ENCODE results near the gene VSIG4.

Gene VSIG4

DNA sequence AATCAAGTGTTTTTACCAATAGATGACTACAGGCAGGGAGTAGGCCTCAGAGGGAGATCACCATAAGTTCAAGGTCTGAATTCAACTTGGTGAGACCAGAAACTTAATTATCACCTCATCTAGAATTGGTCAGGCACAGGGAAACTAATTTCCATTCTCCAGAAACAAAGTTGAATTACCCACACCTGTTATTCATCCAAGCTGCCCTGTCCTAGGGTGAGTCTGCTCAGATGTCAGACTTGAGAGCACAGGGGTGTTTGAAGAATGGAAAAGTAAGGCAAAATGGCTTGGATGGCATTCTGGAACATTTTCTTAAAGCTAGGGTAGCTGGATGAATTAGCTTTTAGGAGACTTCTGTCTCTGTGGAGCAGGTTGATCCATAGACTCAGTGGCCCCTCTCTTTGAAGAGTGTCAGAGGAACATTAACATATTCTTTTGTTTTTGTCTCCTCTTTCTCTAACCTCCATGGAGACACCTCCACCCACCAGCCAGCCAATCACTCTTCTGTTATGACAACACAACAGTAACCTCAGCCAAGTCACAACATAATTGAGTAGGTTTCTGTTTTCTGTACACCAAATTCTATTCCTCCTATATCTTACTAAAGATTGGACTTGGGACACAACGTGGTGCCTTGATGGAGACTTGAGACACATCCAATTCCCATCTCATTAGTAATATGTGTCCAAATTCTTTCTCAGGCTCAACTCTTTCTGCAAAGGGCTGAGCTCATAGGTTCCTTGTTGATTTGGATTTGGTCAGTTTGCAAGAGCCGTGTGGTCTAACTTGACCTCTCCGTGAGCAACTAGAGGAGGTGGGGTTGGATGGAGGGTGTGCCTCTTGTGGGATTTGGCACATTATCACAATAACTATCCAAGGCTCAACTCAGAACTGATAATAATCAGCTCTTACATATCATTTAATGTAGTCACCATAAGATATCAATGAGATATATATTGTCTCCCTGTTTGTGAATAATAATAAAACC lies 45.1 kb downstream of the VSIG4 start:
- POLR2A ChIA-PET: no interaction called here
- DNase-seq (ENCODE audit: extremely low spot score): no peak
- CTCF ChIA-PET: no interaction called here
- no peak for TF ChIP-seq CTBP1 (IDR thresholded peaks at IDR 0.05; ENCODE audit: borderline replicate concordance)
- TF ChIP-seq SUZ12 (IDR thresholded peaks at IDR 0.05): no peak
- TF ChIP-seq ZNF384 (IDR thresholded peaks at IDR 0.05): no peak
- no peak for TF ChIP-seq BHLHE40 (IDR thresholded peaks at IDR 0.05; ENCODE audit: borderline replicate concordance)
- no peak for TF ChIP-seq L3MBTL2 (conservative IDR thresholded peaks at IDR 0.05)
- no peak for TF ChIP-seq FOXM1 (IDR thresholded peaks at IDR 0.05; ENCODE audit: borderline replicate concordance)
- TF ChIP-seq FOXA1 (IDR thresholded peaks at IDR 0.05): no peak
- no peak for TF ChIP-seq HDGF (IDR thresholded peaks at IDR 0.05; ENCODE audit: borderline replicate concordance)
- no peak for TF ChIP-seq ELF4 (IDR thresholded peaks at IDR 0.05)
- TF ChIP-seq NFRKB (IDR thresholded peaks at IDR 0.05): no peak
- no peak for TF ChIP-seq ARNT (IDR thresholded peaks at IDR 0.05)
- TF ChIP-seq FOXK2 (IDR thresholded peaks at IDR 0.05): no peak
- no peak for TF ChIP-seq LEF1 (IDR thresholded peaks at IDR 0.05; ENCODE audit: borderline replicate concordance)
- TF ChIP-seq SP1 (IDR thresholded peaks at IDR 0.05): no peak
- TF ChIP-seq TARDBP (IDR thresholded peaks at IDR 0.05): no peak
- TF ChIP-seq PKNOX1 (IDR thresholded peaks at IDR 0.05): no peak

- no peak for TF ChIP-seq TARDBP (IDR thresholded peaks at IDR 0.05)
- no peak for TF ChIP-seq LEF1 (IDR thresholded peaks at IDR 0.05; ENCODE audit: borderline replicate concordance)
- no peak for TF ChIP-seq ZNF384 (IDR thresholded peaks at IDR 0.05)
- TF ChIP-seq HDGF (IDR thresholded peaks at IDR 0.05; ENCODE audit: borderline replicate concordance): no peak
- no peak for TF ChIP-seq L3MBTL2 (conservative IDR thresholded peaks at IDR 0.05)
- TF ChIP-seq FOXA1 (IDR thresholded peaks at IDR 0.05): no peak
- no peak for TF ChIP-seq PKNOX1 (IDR thresholded peaks at IDR 0.05)
- no peak for TF ChIP-seq ARNT (IDR thresholded peaks at IDR 0.05)
- no peak for TF ChIP-seq CTBP1 (IDR thresholded peaks at IDR 0.05; ENCODE audit: borderline replicate concordance)
- ChIA-PET CTCF (no interaction called here), POLR2A (no interaction called here)
- no peak for DNase-seq (ENCODE audit: extremely low spot score)
Measured at GRCh38 chrX:65993915-65994460, 45.9 kb downstream of the VSIG4 start.

- CTCF ChIA-PET: no interaction called here
- TF ChIP-seq ZNF384 (IDR thresholded peaks at IDR 0.05): no peak
- no peak for TF ChIP-seq SUZ12 (IDR thresholded peaks at IDR 0.05)
- TF ChIP-seq ELF4 (IDR thresholded peaks at IDR 0.05): no peak
- no peak for TF ChIP-seq SP1 (IDR thresholded peaks at IDR 0.05)
- no peak for TF ChIP-seq LEF1 (IDR thresholded peaks at IDR 0.05; ENCODE audit: borderline replicate concordance)
- TF ChIP-seq CTBP1 (IDR thresholded peaks at IDR 0.05; ENCODE audit: borderline replicate concordance): no peak
- TF ChIP-seq ARNT (IDR thresholded peaks at IDR 0.05): no peak
- TF ChIP-seq HDGF (IDR thresholded peaks at IDR 0.05; ENCODE audit: borderline replicate concordance): no peak
- no peak for TF ChIP-seq NFRKB (IDR thresholded peaks at IDR 0.05)
- TF ChIP-seq FOXK2 (IDR thresholded peaks at IDR 0.05): no peak
- TF ChIP-seq PKNOX1 (IDR thresholded peaks at IDR 0.05): no peak
- POLR2A ChIA-PET: no interaction called here
Measured at GRCh38 chrX:65993332-65993731, 46.5 kb downstream of the VSIG4 start.

DNA sequence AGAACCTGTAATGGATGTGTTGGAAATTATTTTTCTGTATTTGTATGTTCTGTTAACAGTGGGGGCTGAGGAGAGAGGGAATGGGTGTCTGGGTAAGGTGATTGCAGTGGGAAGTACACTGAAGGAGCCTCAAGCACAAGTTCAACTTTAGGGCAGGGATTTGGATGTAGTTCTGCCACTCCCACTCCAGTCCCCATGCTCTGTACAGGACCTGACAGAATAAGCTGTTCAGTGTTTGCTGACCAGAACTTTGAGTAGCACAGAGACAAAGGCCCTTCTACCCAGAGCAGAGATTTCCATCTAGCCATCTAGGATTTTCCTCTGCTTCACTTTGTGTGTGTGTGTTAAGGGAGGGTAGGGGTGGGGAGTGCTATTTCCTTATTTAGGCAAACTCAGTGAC lies 49.2 kb downstream of the VSIG4 start:
- no peak for TF ChIP-seq ZNF384 (IDR thresholded peaks at IDR 0.05)
- no peak for TF ChIP-seq PKNOX1 (IDR thresholded peaks at IDR 0.05)
- no peak for TF ChIP-seq NFRKB (IDR thresholded peaks at IDR 0.05)
- no peak for TF ChIP-seq BHLHE40 (IDR thresholded peaks at IDR 0.05; ENCODE audit: borderline replicate concordance)
- TF ChIP-seq HDGF (IDR thresholded peaks at IDR 0.05; ENCODE audit: borderline replicate concordance): no peak
- TF ChIP-seq SP1 (IDR thresholded peaks at IDR 0.05): no peak
- no peak for TF ChIP-seq ARNT (IDR thresholded peaks at IDR 0.05)
- TF ChIP-seq FOXK2 (IDR thresholded peaks at IDR 0.05): no peak
- TF ChIP-seq TARDBP (IDR thresholded peaks at IDR 0.05): no peak
- TF ChIP-seq CTBP1 (IDR thresholded peaks at IDR 0.05; ENCODE audit: borderline replicate concordance): no peak
- no peak for TF ChIP-seq LEF1 (IDR thresholded peaks at IDR 0.05; ENCODE audit: borderline replicate concordance)
- no peak for TF ChIP-seq SUZ12 (IDR thresholded peaks at IDR 0.05)
- TF ChIP-seq FOXA1 (IDR thresholded peaks at IDR 0.05): no peak
- TF ChIP-seq ELF4 (IDR thresholded peaks at IDR 0.05): no peak
- no peak for TF ChIP-seq L3MBTL2 (conservative IDR thresholded peaks at IDR 0.05)
- TF ChIP-seq FOXM1 (IDR thresholded peaks at IDR 0.05; ENCODE audit: borderline replicate concordance): no peak
- ChIA-PET CTCF (no interaction called here), POLR2A (no interaction called here)
- no peak for DNase-seq (ENCODE audit: extremely low spot score)

More at GRCh38 chrX:65993332-65993731, 46.5 kb downstream of the VSIG4 start:
- DNase-seq (ENCODE audit: extremely low spot score): no peak

- DNase-seq (ENCODE audit: extremely low spot score): no peak
- no peak for TF ChIP-seq FOXA1 (IDR thresholded peaks at IDR 0.05)
- TF ChIP-seq NFRKB (IDR thresholded peaks at IDR 0.05): no peak
- no peak for TF ChIP-seq SUZ12 (IDR thresholded peaks at IDR 0.05)
- TF ChIP-seq ELF4 (IDR thresholded peaks at IDR 0.05): no peak
- TF ChIP-seq ZNF384 (IDR thresholded peaks at IDR 0.05): no peak
- TF ChIP-seq CTBP1 (IDR thresholded peaks at IDR 0.05; ENCODE audit: borderline replicate concordance): no peak
- TF ChIP-seq HDGF (IDR thresholded peaks at IDR 0.05; ENCODE audit: borderline replicate concordance): no peak
- TF ChIP-seq SP1 (IDR thresholded peaks at IDR 0.05): no peak
- TF ChIP-seq ARNT (IDR thresholded peaks at IDR 0.05): no peak
- no peak for TF ChIP-seq TARDBP (IDR thresholded peaks at IDR 0.05)
- TF ChIP-seq PKNOX1 (IDR thresholded peaks at IDR 0.05): no peak
- no peak for TF ChIP-seq FOXM1 (IDR thresholded peaks at IDR 0.05; ENCODE audit: borderline replicate concordance)
- no peak for TF ChIP-seq L3MBTL2 (conservative IDR thresholded peaks at IDR 0.05)
- TF ChIP-seq BHLHE40 (IDR thresholded peaks at IDR 0.05; ENCODE audit: borderline replicate concordance): no peak
- no peak for TF ChIP-seq FOXK2 (IDR thresholded peaks at IDR 0.05)
- no peak for TF ChIP-seq LEF1 (IDR thresholded peaks at IDR 0.05; ENCODE audit: borderline replicate concordance)
- ChIA-PET POLR2A (no interaction called here), CTCF (no interaction called here)
Measured at GRCh38 chrX:65987811-65988210, 52.1 kb downstream of the VSIG4 start.

Data from HEK293T (cell line).